ENCODE results near the gene SLC25A4. TPM values are rescaled to one million over a fixed set of nuclear protein-coding genes. Genes with fewer than 3 reads are reported as not detected.
A peak's percentile ranks its signal among the peaks of the same experiment; 100 is the strongest.
"Not testable (repeated sequence)": the region's sequence is repeated elsewhere in the genome, so short reads cannot be mapped to it uniquely, and the experiment has no call there.

The SLC25A4 gene
- total RNA-seq, 4 donors from 2014 or later = 360 to 914 (median 389) TPM

DNA sequence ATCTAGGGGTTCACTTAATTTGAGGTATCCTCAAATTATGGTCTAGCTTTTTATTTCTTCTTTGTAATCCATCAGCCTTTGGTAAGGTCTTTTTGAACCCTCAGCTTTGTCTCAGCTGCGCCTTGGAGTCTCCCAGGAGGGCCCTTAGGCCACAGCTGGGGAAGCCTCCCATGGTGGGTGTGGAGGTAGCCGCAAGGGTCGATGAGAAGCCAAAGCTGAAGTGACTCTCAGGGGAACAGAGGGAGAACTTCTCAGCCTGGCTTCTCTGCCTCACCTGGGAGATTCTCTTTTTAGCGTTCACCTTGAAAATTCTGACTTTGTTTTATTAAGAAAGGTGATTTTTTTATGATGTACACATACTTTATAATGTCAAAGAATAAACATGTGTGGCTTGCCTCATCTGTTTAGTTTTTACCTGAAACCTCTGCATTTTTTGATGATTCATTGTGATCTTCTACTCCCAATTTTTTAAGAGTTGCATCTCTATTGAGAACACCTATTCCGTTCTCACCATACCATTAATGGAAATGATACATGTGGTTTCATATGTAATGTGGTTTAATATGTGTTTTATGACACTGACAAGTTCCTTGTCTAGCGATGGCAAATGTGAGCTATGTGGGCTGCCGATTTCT, 25.6 kb upstream of the SLC25A4 start:
- in situ Hi-C loops (cut with MboI; ENCODE audit: low sequenced_read_pairs in 4 of 4) (no loop called here), intact Hi-C loops (cut with DNase I; ENCODE audit: low total_unique reads) (loop anchor here (10.0 kb wide), 1 partner anchor 293 kb away; the partner anchor contains the start of gene ACSL1)
- Histone ChIP-seq H3K27ac (no peak overlapping the region), H3K4me1 (peaks cover 16 to 18% of the 10 kb centered on the region in 2 donors), H3K4me3 (no peak overlapping the region), H3K9me3 (no peaks in the 10 kb centered on the region), H3K27me3 (no peaks in the 10 kb centered on the region), H3K36me3 (no peaks in the 10 kb centered on the region)
- ATAC-seq = no peak
- TF ChIP-seq POLR2A (IDR thresholded peaks at IDR 0.05) = no peak
- TF ChIP-seq, protein P1, sequence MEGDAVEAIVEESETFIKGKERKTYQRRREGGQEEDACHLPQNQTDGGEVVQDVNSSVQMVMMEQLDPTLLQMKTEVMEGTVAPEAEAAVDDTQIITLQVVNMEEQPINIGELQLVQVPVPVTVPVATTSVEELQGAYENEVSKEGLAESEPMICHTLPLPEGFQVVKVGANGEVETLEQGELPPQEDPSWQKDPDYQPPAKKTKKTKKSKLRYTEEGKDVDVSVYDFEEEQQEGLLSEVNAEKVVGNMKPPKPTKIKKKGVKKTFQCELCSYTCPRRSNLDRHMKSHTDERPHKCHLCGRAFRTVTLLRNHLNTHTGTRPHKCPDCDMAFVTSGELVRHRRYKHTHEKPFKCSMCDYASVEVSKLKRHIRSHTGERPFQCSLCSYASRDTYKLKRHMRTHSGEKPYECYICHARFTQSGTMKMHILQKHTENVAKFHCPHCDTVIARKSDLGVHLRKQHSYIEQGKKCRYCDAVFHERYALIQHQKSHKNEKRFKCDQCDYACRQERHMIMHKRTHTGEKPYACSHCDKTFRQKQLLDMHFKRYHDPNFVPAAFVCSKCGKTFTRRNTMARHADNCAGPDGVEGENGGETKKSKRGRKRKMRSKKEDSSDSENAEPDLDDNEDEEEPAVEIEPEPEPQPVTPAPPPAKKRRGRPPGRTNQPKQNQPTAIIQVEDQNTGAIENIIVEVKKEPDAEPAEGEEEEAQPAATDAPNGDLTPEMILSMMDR (IDR thresholded peaks at IDR 0.05 in 4 of 5, conservative IDR thresholded peaks at IDR 0.05 in 1 of 5) = no peak
- no peak for DNase-seq

DNA sequence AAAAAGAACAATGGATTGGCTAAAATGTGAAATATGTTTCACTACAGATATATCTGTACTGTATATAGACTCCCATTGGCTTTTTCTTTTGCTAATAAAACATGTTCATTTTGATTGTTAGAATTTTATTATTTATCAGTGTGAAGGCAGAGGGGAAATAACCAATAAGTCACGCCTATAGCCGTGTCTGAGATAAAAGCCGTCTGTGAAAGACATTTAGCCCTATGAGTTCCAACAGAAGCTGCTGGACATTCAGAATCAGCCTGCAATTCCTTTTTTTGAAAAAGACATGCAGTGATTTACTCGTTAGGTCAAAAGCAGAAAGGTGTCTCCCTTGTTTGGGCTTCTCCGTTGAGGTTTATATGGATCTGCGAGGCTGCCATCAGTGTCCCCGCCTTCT, 24.2 kb upstream of the SLC25A4 start:
- intact Hi-C loops (cut with DNase I; ENCODE audit: low total_unique reads) (loop anchor here (10.0 kb wide), 1 partner anchor 294 kb away; the partner anchor contains the start of gene ACSL1), in situ Hi-C loops (cut with MboI; ENCODE audit: low sequenced_read_pairs in 4 of 4) (no loop called here)
- Histone ChIP-seq H3K36me3 (no peaks in the 10 kb centered on the region), H3K9me3 (no peaks in the 10 kb centered on the region), H3K4me1 (peaks cover 12% of the 10 kb centered on the region in 2 donors), H3K27ac (no peak overlapping the region), H3K4me3 (no peak overlapping the region), H3K27me3 (no peaks in the 10 kb centered on the region)
- DNase-seq (no peak), ATAC-seq (no peak)
- TF ChIP-seq, protein P1 (IDR thresholded peaks at IDR 0.05 in 4 of 5, conservative IDR thresholded peaks at IDR 0.05 in 1 of 5) = no peak
- TF ChIP-seq POLR2A (IDR thresholded peaks at IDR 0.05) = no peak

DNA sequence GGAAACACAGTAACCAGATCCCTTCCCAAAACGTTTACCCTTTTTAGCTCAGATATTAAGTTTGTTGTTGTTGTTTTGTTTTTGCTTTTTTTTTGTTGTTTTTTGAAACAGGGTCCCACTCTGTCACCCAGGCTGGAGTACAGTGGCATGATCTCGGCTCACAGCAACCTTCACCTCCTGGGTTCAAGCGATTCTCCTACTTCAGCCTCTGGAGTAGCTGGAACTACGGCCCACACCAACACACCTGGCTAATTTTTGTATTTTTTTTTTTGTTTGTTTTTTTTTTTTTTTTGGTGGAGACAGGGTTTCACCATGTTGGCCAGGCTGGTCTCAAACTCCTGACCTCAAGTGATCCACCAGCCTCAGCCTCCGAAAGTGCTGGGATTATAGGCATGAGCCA, 23.6 kb upstream of the SLC25A4 start:
- ATAC-seq; H3K4me3 ChIP-seq; H3K36me3 ChIP-seq; in situ Hi-C loops (cut with MboI; ENCODE audit: low sequenced_read_pairs in 4 of 4); H3K27me3 ChIP-seq; H3K9me3 ChIP-seq; DNase-seq: not testable (repeated sequence)
- H3K27ac ChIP-seq = peak overlapping the region in 1 of 4 donors; percentile 55
- intact Hi-C loops (cut with DNase I; ENCODE audit: low total_unique reads) = loop anchor here (10.0 kb wide), 1 partner anchor 295 kb away; the partner anchor contains the start of gene ACSL1
- peaks cover 12% of the 10 kb centered on the region in 2 donors for H3K4me1 ChIP-seq

DNA sequence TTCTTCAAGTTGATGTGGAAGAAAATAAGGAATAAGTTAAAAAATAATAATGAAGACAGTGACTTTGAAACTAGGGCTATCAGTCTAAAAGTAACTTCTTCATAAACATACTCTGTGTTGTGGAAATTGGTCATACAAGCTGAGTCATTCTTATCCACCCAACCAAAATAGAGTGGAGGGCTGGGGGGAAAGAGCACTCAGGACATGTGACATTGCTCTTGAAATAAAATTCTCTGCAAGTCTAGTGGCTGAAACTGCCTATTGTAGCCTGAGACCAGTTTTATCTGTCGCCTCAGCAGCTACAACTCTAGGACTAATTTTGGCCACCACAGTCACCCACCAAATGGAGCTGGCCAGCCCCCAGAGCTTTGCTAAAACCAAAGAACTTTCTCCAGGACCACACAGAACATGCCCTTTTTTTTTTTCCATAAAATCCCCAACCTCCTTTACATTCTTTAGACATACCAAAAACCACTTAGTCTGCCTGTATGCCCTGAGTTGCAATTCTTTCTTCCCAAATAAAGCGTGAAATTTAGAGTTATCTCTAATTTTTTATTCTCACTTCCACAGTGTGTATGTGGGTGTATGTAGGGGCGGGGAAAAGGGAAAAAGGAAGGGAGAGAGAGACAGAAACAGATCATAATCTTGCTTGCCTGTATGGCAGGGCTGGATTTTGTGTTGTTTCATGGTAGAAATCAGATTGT, 23.0 kb upstream of the SLC25A4 start:
- intact Hi-C loops (cut with DNase I; ENCODE audit: low total_unique reads) = loop anchor here (10.0 kb wide), 1 partner anchor 295 kb away; the partner anchor contains the start of gene ACSL1
- no peaks in the 10 kb centered on the region for H3K9me3 ChIP-seq
- no peaks in the 10 kb centered on the region for H3K36me3 ChIP-seq
- peak; percentile 40 to 67 for ATAC-seq
- in situ Hi-C loops (cut with MboI; ENCODE audit: low sequenced_read_pairs in 4 of 4) = no loop called here
- H3K27ac ChIP-seq = peak overlapping the region in 1 of 4 donors; percentile 55
- H3K4me3 ChIP-seq = no peak overlapping the region
- no peak for DNase-seq
- no peaks in the 10 kb centered on the region for H3K27me3 ChIP-seq
- no peak for TF ChIP-seq POLR2A (IDR thresholded peaks at IDR 0.05)
- TF ChIP-seq, protein P1 (IDR thresholded peaks at IDR 0.05 in 4 of 5, conservative IDR thresholded peaks at IDR 0.05 in 1 of 5) = no peak
- H3K4me1 ChIP-seq = peaks cover 12% of the 10 kb centered on the region in 2 donors

DNA sequence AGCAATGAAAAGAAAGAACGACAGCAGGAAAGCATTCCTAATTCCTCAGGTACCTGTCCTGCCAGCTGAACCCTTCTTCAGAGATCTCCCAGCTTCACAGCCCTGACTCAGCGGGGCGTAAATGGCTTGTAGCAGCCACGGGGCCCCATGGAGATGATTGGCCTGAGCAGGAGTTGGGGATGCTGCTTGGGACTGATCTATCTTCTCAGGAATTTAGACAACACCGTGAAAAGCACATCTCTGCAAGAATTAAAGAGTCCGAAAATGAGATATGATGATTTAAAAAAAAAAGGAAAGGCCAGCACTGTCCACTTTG, 22.5 kb upstream of the SLC25A4 start:
- TF ChIP-seq, protein P1 (IDR thresholded peaks at IDR 0.05 in 4 of 5, conservative IDR thresholded peaks at IDR 0.05 in 1 of 5) = no peak
- TF ChIP-seq POLR2A (IDR thresholded peaks at IDR 0.05) = no peak
- DNase-seq = no peak
- H3K27me3 ChIP-seq = no peaks in the 10 kb centered on the region
- intact Hi-C loops (cut with DNase I; ENCODE audit: low total_unique reads) = no loop called here
- peak overlapping the region in 1 of 4 donors; percentile 55 for H3K27ac ChIP-seq
- in situ Hi-C loops (cut with MboI; ENCODE audit: low sequenced_read_pairs in 4 of 4) = no loop called here
- ATAC-seq = no peak
- H3K36me3 ChIP-seq = no peaks in the 10 kb centered on the region
- H3K4me3 ChIP-seq = no peak overlapping the region
- H3K4me1 ChIP-seq = peaks cover 12% of the 10 kb centered on the region in 2 donors
- no peaks in the 10 kb centered on the region for H3K9me3 ChIP-seq

All from gastrocnemius medialis (tissue), 4 donors.